M059J (cell line): Measurements from ENCODE around the gene NCAM2. TPM values are rescaled to one million over a fixed set of nuclear protein-coding genes. Genes with fewer than 3 reads are reported as not detected.

Source experiments
- DNase-seq: peaks from one replicate; pipeline ENCODE4 v3.0.0-alpha.2; 2012; ENCODE audit warnings: low read depth
- total RNA-seq: library from RNA; depleted of rRNA; stranded (reverse); fragments of >200 nt; shearing (Covaris generic); gene quantifications from 2 replicates; pipeline ENCODE4 v1.2.3, GENCODE V29; 2014

NCAM2 gene
- total RNA-seq, 1 experiment from 2014 or later, result 2.4 TPM

GRCh38 chr21:21457077-21457476, 458.9 kb downstream of the NCAM2 start:
- DNase-seq, result no peak

- DNase-seq, result no peak
These were observed 460.0 kb downstream of the NCAM2 start for GRCh38 chr21:21458124-21458631.

GRCh38 chr21:21460979-21461378, 462.8 kb downstream of the NCAM2 start:
- DNase-seq, result no peak

GRCh38 chr21:21463456-21463855, 465.2 kb downstream of the NCAM2 start:
- peak; percentile 20 for DNase-seq

- DNase-seq, result no peak
These were observed 466.5 kb downstream of the NCAM2 start for GRCh38 chr21:21464684-21465083.

- no peak for DNase-seq
These were observed 468.5 kb downstream of the NCAM2 start for GRCh38 chr21:21466752-21467151.

GRCh38 chr21:21468003-21468402, 469.8 kb downstream of the NCAM2 start:
- no peak for DNase-seq

GRCh38 chr21:21481239-21481638, 483.0 kb downstream of the NCAM2 start:
- DNase-seq, result no peak

GRCh38 chr21:21508859-21509258, 510.6 kb downstream of the NCAM2 start:
- peak; percentile 4 for DNase-seq

GRCh38 chr21:21530680-21531079, 532.5 kb downstream of the NCAM2 start:
- no peak for DNase-seq

GRCh38 chr21:21547368-21547953, 549.3 kb downstream of the NCAM2 start:
- peak; percentile 56 for DNase-seq

GRCh38 chr21:21559285-21560045, 561.3 kb downstream of the NCAM2 start:
- DNase-seq, result no peak
